Ovary (tissue), 9 donors: ENCODE measurements around the gene OVCH1. TPM values are rescaled to one million over a fixed set of nuclear protein-coding genes. Genes with fewer than 3 reads are reported as not detected.

Experiments used
- DNase-seq, 5 donors: peaks; one replicate each; pipeline ENCODE4 v3.0.0-alpha.2; 2019 to 2020
- H3K27ac ChIP-seq, 2 donors: fragments of 200-600 bp; one replicate each; pipeline versions ENCODE4 v1.5.1 to v1.8.0; 2019 to 2022
- H3K27me3 ChIP-seq: fragments of 200-600 bp; one replicate; pipeline ENCODE4 v1.8.0; 2022
- H3K36me3 ChIP-seq: fragments of 200-600 bp; sonication (generic); one replicate; pipeline ENCODE4 v1.5.1; 2019
- H3K4me1 ChIP-seq: one replicate; pipeline ENCODE4 v1.8.1; 2013; ENCODE audit warnings: mild to moderate bottlenecking, moderate library complexity; ENCODE audit not compliant: insufficient read depth
- H3K4me3 ChIP-seq: fragments of 200-600 bp; sonication (generic); one replicate; pipeline ENCODE4 v1.5.1; 2017
- H3K9me3 ChIP-seq, 2 donors: fragments of 200-600 bp in 1 of 2; sonication (generic) in 1 of 2; one replicate each; pipeline versions ENCODE4 v1.5.1 to v1.8.1; 2013 to 2019; ENCODE audit warnings: mild to moderate bottlenecking in 1 of 2, moderate library complexity in 1 of 2
- CTCF ChIP-seq, 3 donors: fragments of 450-650 bp in 2 of 3; fragments of 200-600 bp in 1 of 3; IDR thresholded peaks; one replicate each; pipeline versions ENCODE4 v1.5.1 to v1.8.0; 2016 to 2022; ENCODE audit warnings: antibody characterized with exemption in 3 of 3, mild to moderate bottlenecking in 1 of 3
- EP300 ChIP-seq: sonication (generic); formaldehyde crosslinking; IDR thresholded peaks from one replicate; pipeline ENCODE4 v1.6.1; 2017; ENCODE audit warnings: antibody characterized with exemption
- POLR2A ChIP-seq: fragments of 450-650 bp; IDR thresholded peaks from one replicate; pipeline ENCODE4 v1.6.1; 2017; ENCODE audit warnings: antibody characterized with exemption, mild to moderate bottlenecking, moderate library complexity
- WGBS, 3 donors: extraction: QIAGEN DNeasy Blood & Tissue Kit in 1 of 3; methylation state at CpG; one replicate each; pipeline versions ENCODE4 v1.1.5 to v1.1.7; 2013 to 2017; 5-methylcytosine and 5-hydroxymethylcytosine counted together
- intact Hi-C, 4 donors: fragments of 100-400 bp; cut with DNase I; formaldehyde crosslinking; loops; one replicate each; pipeline versions ENCODE4 v1.11.0 to v1.15.1; 2022 to 2023
- polyA plus RNA-seq, 2 donors: library from polyadenylated mRNA; stranded (reverse); fragments of 200-250 nt in 1 of 2; fragments of 350-450 nt in 1 of 2; fragmentation: Illumina TruSeq in 1 of 2; extraction: RNeasy Lipid Tissue Mini Kit (QIAGEN cat#74804) in 1 of 2; gene quantifications; one replicate each; pipeline ENCODE4 v1.2.3, GENCODE V29; 2013 to 2014
- total RNA-seq, 7 donors: library from RNA; depleted of rRNA in 2 of 7; stranded (reverse); fragments of >200 nt in 2 of 7; fragmentation: NEBNext Ultra II Directional in 3 of 7; extraction: Animal tissue kit (Norgen Biotek cat#: 25700) in 3 of 7; gene quantifications; one replicate each; pipeline versions ENCODE4 v1.1.0 to v1.2.4, GENCODE V29; 2016 to 2023
- donor health status: DM: no; HTN: no; CAD: no; lungs with moderate emphysema.
- donor health status: DM: no; HTN: no; CAD: no.
- donor health status: Bipolar disorder and iron deficiency.
- donor health status: DM: yes; HTN: yes; CAD: no.
- donor health status: DM: no; HTN: no; CAD: no.
- donor health status: DM: yes; HTN: yes; CAD: no.

The OVCH1 gene
- total and polyA plus RNA-seq, 9 donors = 0.10 to 0.48 (median 0.21) TPM; not detected in 4

- intact Hi-C loops = loop anchor here in 2 of 4 donors (5.0 to 10.0 kb wide), 2 partner anchors 240 to 983 kb away; partner anchors contain the start of gene TMTC1 (in 1 of the 2)
- TF ChIP-seq POLR2A (no peak), CTCF (IDR thresholded peaks at IDR 0.05) (no peak), EP300 (no peak)
- no peak for DNase-seq
Observed at GRCh38 chr12:29544428-29545101, 47.1 kb upstream of the OVCH1 start.

GRCh38 chr12:29543036-29543435, 45.5 kb upstream of the OVCH1 start:
- WGBS, 3 donors = 21 to 34% (median 22%) methylated on average over 4 of the region's 4 CpGs
- H3K27ac ChIP-seq = no peak overlapping the region
- no peaks in the 10 kb centered on the region for H3K27me3 ChIP-seq
- no peaks in the 10 kb centered on the region for H3K9me3 ChIP-seq
- no peak for DNase-seq
- TF ChIP-seq EP300 (no peak), POLR2A (no peak)
- peaks cover 5% of the 10 kb centered on the region for H3K4me1 ChIP-seq
- no peak overlapping the region for H3K4me3 ChIP-seq
- no peaks in the 10 kb centered on the region for H3K36me3 ChIP-seq
- intact Hi-C loops = loop anchor here in 2 of 4 donors (5.0 to 10.0 kb wide), 2 partner anchors 242 to 984 kb away; partner anchors contain the start of gene TMTC1 (in 1 of the 2)

More at GRCh38 chr12:29544428-29545101, 47.1 kb upstream of the OVCH1 start:
- no peaks in the 10 kb centered on the region for H3K9me3 ChIP-seq
- H3K36me3 ChIP-seq = no peaks in the 10 kb centered on the region
- WGBS, 3 donors = 92 to 93% (median 93%) methylated on average over 6 of the region's 6 CpGs
- H3K4me1 ChIP-seq = peaks cover 5% of the 10 kb centered on the region
- H3K27me3 ChIP-seq = no peaks in the 10 kb centered on the region
- H3K27ac ChIP-seq = no peak overlapping the region
- H3K4me3 ChIP-seq = no peak overlapping the region

GRCh38 chr12:29537298-29537697, 39.8 kb upstream of the OVCH1 start:
- Histone ChIP-seq H3K27ac (no peak overlapping the region), H3K36me3 (no peaks in the 10 kb centered on the region), H3K27me3 (peaks cover 3% of the 10 kb centered on the region), H3K4me3 (no peak overlapping the region), H3K9me3 (no peaks in the 10 kb centered on the region), H3K4me1 (no peaks in the 10 kb centered on the region)
- TF ChIP-seq POLR2A (no peak), EP300 (no peak), CTCF (IDR thresholded peaks at IDR 0.05) (no peak)
- no peak for DNase-seq
- 50 to 58% (median 51%) methylated on average over 2 of the region's 2 CpGs for WGBS, 3 donors
- intact Hi-C loops = no loop called here

- Histone ChIP-seq H3K4me1 (no peaks in the 10 kb centered on the region), H3K27ac (no peak overlapping the region), H3K9me3 (no peaks in the 10 kb centered on the region), H3K36me3 (no peaks in the 10 kb centered on the region), H3K27me3 (peaks cover 3% of the 10 kb centered on the region), H3K4me3 (no peak overlapping the region)
- no peak for DNase-seq
- TF ChIP-seq CTCF (IDR thresholded peaks at IDR 0.05) (no peak), POLR2A (no peak), EP300 (no peak)
- WGBS, 3 donors = 90 to 99% (median 95%) methylated on average over 2 of the region's 2 CpGs
- intact Hi-C loops = no loop called here
Observed at GRCh38 chr12:29534935-29535334, 37.4 kb upstream of the OVCH1 start.

- no peak overlapping the region for H3K27ac ChIP-seq
- intact Hi-C loops = no loop called here
- 49 to 58% (median 57%) methylated on average over 4 of the region's 4 CpGs for WGBS, 3 donors
- no peak for DNase-seq
- peaks cover 3% of the 10 kb centered on the region for H3K27me3 ChIP-seq
- H3K9me3 ChIP-seq = no peaks in the 10 kb centered on the region
- no peaks in the 10 kb centered on the region for H3K36me3 ChIP-seq
- H3K4me3 ChIP-seq = no peak overlapping the region
- TF ChIP-seq CTCF (IDR thresholded peaks at IDR 0.05) (no peak), EP300 (no peak), POLR2A (no peak)
- H3K4me1 ChIP-seq = no peaks in the 10 kb centered on the region
Observed at GRCh38 chr12:29533815-29534489, 36.5 kb upstream of the OVCH1 start.
